Measurements from ENCODE around the gene EPB41L2. TPM values are rescaled to one million over a fixed set of nuclear protein-coding genes. Genes with fewer than 3 reads are reported as not detected.

Gene EPB41L2
- total RNA-seq, 1 experiment from 2014 or later = 74.8 TPM

- Histone ChIP-seq H2AFZ (ENCODE audit: low read depth, low read length, poor library complexity, severe bottlenecking) (no peak overlapping the region), H3K9me2 (ENCODE audit: insufficient read depth) (no peaks in the 10 kb centered on the region), H4K20me1 (ENCODE audit: insufficient read depth) (no peaks in the 10 kb centered on the region), H3K4me2 (ENCODE audit: low read length) (no peak overlapping the region), H3K4me3 (replicated peaks in 1 of 2; ENCODE audit: low read depth in 1 of 2, low read length in 2 of 2) (no peak overlapping the region), H3K27me3 (ENCODE audit: insufficient read depth, low read length) (no peaks in the 10 kb centered on the region), H3K36me3 (ENCODE audit: control insufficient read depth in 1 of 2, insufficient read depth in 2 of 2, low read length in 2 of 2) (no peaks in the 10 kb centered on the region), H3K27ac (ENCODE audit: low read depth, low read length) (no peak overlapping the region), H3K9me3 (ENCODE audit: control insufficient read depth in 1 of 2, insufficient read depth in 1 of 2, low read depth in 1 of 2, low read length in 2 of 2) (no peaks in the 10 kb centered on the region), H3K4me1 (ENCODE audit: control insufficient read depth in 1 of 2, insufficient read depth in 2 of 2, low read length in 2 of 2) (peaks cover 0 to 11% of the 10 kb centered on the region in 2 experiments; a peak in 2 of 4 replicates), H3K9ac (ENCODE audit: low read length) (no peak overlapping the region), H3K79me2 (ENCODE audit: insufficient read depth, low read length) (no peaks in the 10 kb centered on the region)
- RAD21 ChIA-PET (ENCODE audit: low non-redundant PET in 1 of 2, low total read pairs in 2 of 2, uncharacterized antibody in 2 of 2, unreplicated experiment in 2 of 2) = no interaction called here
- intact Hi-C loops (cut with micrococcal nuclease) = no loop called here
- POLR2A ChIA-PET = no interaction called here
- no TSS peak for BruUV-seq (replicated peaks)
- no peak for ATAC-seq
- CTCF ChIA-PET = no interaction called here
- no peak for DNase-seq (ENCODE audit: low read depth, low spot score)
- TF ChIP-seq FOSL1 (IDR thresholded peaks at IDR 0.05; ENCODE audit: low read depth) (no peak), CBX3 (IDR thresholded peaks at IDR 0.05; ENCODE audit: low read depth) (no peak), ATF3 (IDR thresholded peaks at IDR 0.05) (no peak), POLR2AphosphoS5 (IDR thresholded peaks at IDR 0.05; ENCODE audit: low read depth, low read length) (no peak), EZH2 (IDR thresholded peaks at IDR 0.05) (no peak), TCF7L2 (IDR thresholded peaks at IDR 0.05; ENCODE audit: borderline replicate concordance, extremely low read depth, insufficient read depth, insufficient read length) (no peak), SP1 (IDR thresholded peaks at IDR 0.05; ENCODE audit: low read depth) (no peak), CTCF (IDR thresholded peaks at IDR 0.05 in 2 of 3, conservative IDR thresholded peaks at IDR 0.05 in 1 of 3; ENCODE audit: borderline replicate concordance in 1 of 3, insufficient read depth in 1 of 3, low read depth in 2 of 3, low read length in 2 of 3) (no peak)
These were observed 40.9 kb upstream of the EPB41L2 start for GRCh38 chr6:131103901-131104300.

DNA sequence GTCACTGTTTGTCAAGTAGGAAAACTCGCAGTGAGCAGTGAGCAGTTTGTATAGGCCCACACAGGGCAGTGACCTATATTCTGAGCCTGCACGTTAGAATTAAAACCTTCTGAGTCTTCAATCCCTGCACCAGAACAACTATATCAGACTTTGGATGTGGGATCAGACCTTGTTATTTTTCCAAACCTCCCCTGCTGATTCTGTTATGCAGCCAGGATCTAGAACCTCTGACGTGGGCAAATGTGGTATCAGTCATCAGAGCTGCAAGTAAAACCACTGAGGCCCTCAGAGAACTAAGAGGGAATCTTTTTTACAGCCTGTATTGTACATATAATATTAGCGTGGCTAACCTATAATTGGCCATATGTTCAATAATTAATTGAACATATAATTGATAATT lies 40.3 kb upstream of the EPB41L2 start:
- Histone ChIP-seq H2AFZ (ENCODE audit: low read depth, low read length, poor library complexity, severe bottlenecking) (no peak overlapping the region), H3K4me3 (replicated peaks in 1 of 2; ENCODE audit: low read depth in 1 of 2, low read length in 2 of 2) (no peak overlapping the region), H3K4me2 (ENCODE audit: low read length) (no peak overlapping the region), H3K4me1 (ENCODE audit: control insufficient read depth in 1 of 2, insufficient read depth in 2 of 2, low read length in 2 of 2) (peaks cover 0 to 11% of the 10 kb centered on the region in 2 experiments; a peak in 2 of 4 replicates), H3K36me3 (ENCODE audit: control insufficient read depth in 1 of 2, insufficient read depth in 2 of 2, low read length in 2 of 2) (no peaks in the 10 kb centered on the region), H3K27me3 (ENCODE audit: insufficient read depth, low read length) (no peaks in the 10 kb centered on the region), H3K9ac (ENCODE audit: low read length) (no peak overlapping the region), H3K9me2 (ENCODE audit: insufficient read depth) (no peaks in the 10 kb centered on the region), H4K20me1 (ENCODE audit: insufficient read depth) (no peaks in the 10 kb centered on the region), H3K9me3 (ENCODE audit: control insufficient read depth in 1 of 2, insufficient read depth in 1 of 2, low read depth in 1 of 2, low read length in 2 of 2) (no peaks in the 10 kb centered on the region), H3K79me2 (ENCODE audit: insufficient read depth, low read length) (no peaks in the 10 kb centered on the region), H3K27ac (ENCODE audit: low read depth, low read length) (no peak overlapping the region)
- ATAC-seq (no peak), DNase-seq (ENCODE audit: low read depth, low spot score) (no peak)
- RAD21 ChIA-PET (ENCODE audit: low non-redundant PET in 1 of 2, low total read pairs in 2 of 2, uncharacterized antibody in 2 of 2, unreplicated experiment in 2 of 2) = no interaction called here
- POLR2A ChIA-PET = no interaction called here
- intact Hi-C loops (cut with micrococcal nuclease) = no loop called here
- BruUV-seq (replicated peaks) = no TSS peak
- CTCF ChIA-PET = no interaction called here
- TF ChIP-seq EZH2 (IDR thresholded peaks at IDR 0.05) (no peak), EZH2phosphoT487 (IDR thresholded peaks at IDR 0.05; ENCODE audit: borderline replicate concordance) (no peak), CBX3 (IDR thresholded peaks at IDR 0.05; ENCODE audit: low read depth) (no peak), SRF (IDR thresholded peaks at IDR 0.05; ENCODE audit: low read depth) (no peak), SIN3A (IDR thresholded peaks at IDR 0.05; ENCODE audit: low read depth) (no peak), ZFX (IDR thresholded peaks at IDR 0.05) (no peak), EGR1 (IDR thresholded peaks at IDR 0.05; ENCODE audit: low read depth) (no peak), ATF3 (IDR thresholded peaks at IDR 0.05) (no peak), POLR2AphosphoS5 (IDR thresholded peaks at IDR 0.05; ENCODE audit: low read depth, low read length) (no peak), TCF7L2 (IDR thresholded peaks at IDR 0.05; ENCODE audit: borderline replicate concordance, extremely low read depth, insufficient read depth, insufficient read length) (no peak), YY1 (IDR thresholded peaks at IDR 0.05; ENCODE audit: extremely low read depth, insufficient replicate concordance, low read depth, low read length) (no peak), JUND (IDR thresholded peaks at IDR 0.05) (no peak)
- TF ChIP-seq, protein P1, sequence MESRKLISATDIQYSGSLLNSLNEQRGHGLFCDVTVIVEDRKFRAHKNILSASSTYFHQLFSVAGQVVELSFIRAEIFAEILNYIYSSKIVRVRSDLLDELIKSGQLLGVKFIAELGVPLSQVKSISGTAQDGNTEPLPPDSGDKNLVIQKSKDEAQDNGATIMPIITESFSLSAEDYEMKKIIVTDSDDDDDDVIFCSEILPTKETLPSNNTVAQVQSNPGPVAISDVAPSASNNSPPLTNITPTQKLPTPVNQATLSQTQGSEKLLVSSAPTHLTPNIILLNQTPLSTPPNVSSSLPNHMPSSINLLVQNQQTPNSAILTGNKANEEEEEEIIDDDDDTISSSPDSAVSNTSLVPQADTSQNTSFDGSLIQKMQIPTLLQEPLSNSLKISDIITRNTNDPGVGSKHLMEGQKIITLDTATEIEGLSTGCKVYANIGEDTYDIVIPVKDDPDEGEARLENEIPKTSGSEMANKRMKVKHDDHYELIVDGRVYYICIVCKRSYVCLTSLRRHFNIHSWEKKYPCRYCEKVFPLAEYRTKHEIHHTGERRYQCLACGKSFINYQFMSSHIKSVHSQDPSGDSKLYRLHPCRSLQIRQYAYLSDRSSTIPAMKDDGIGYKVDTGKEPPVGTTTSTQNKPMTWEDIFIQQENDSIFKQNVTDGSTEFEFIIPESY (IDR thresholded peaks at IDR 0.05; ENCODE audit: extremely low read depth, insufficient replicate concordance, low read length) = no peak
- TF ChIP-seq, protein P2, sequence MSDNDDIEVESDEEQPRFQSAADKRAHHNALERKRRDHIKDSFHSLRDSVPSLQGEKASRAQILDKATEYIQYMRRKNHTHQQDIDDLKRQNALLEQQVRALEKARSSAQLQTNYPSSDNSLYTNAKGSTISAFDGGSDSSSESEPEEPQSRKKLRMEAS (IDR thresholded peaks at IDR 0.05) = no peak
